Lower leg skin (tissue), 4 donors: Measurements from ENCODE around the gene ROR1. TPM values are rescaled to one million over a fixed set of nuclear protein-coding genes. Genes with fewer than 3 reads are reported as not detected.

Source experiments
- DNase-seq, 2 donors: peaks; one replicate each; pipeline ENCODE4 v3.0.0-alpha.2; 2019; ENCODE audit warnings: low spot score in 2 of 2
- H3K4me3 ChIP-seq: fragments of 200-600 bp; sonication (generic); 2 replicates; pipeline ENCODE4 v1.5.1; 2017; ENCODE audit warnings: mild to moderate bottlenecking, low read depth; ENCODE audit not compliant: poor library complexity, severe bottlenecking
- POLR2A ChIP-seq, 2 donors: fragments of 450-650 bp; IDR thresholded peaks; one replicate each; pipeline ENCODE4 v1.6.1; 2016 to 2017; ENCODE audit warnings: antibody characterized with exemption in 2 of 2, mild to moderate bottlenecking in 1 of 2, moderate library complexity in 1 of 2
- WGBS, 2 donors: methylation state at CpG; one replicate each; pipeline ENCODE4 v1.1.5; 2018; 5-methylcytosine and 5-hydroxymethylcytosine counted together
- intact Hi-C: fragments of 100-400 bp; cut with DNase I; formaldehyde crosslinking; loops from one replicate; pipeline ENCODE4 v1.15.0; 2023; ENCODE audit warnings: low total_unique reads
- total RNA-seq, 4 donors: library from RNA; depleted of rRNA; stranded (reverse); fragments of >200 nt; gene quantifications; one replicate each; pipeline ENCODE4 v1.1.0, GENCODE V29; 2016
- TF ChIP-seq, protein P1 (sequence below), 3 donors: fragments of 450-650 bp; IDR thresholded peaks; one replicate each; pipeline ENCODE4 v1.5.1; 2016; ENCODE audit warnings: antibody characterized with exemption in 3 of 3, mild to moderate bottlenecking in 3 of 3, moderate library complexity in 2 of 3

The ROR1 gene
- total RNA-seq, 4 donors from 2014 or later, result 12.9 to 28.6 (median 22.5) TPM

DNA sequence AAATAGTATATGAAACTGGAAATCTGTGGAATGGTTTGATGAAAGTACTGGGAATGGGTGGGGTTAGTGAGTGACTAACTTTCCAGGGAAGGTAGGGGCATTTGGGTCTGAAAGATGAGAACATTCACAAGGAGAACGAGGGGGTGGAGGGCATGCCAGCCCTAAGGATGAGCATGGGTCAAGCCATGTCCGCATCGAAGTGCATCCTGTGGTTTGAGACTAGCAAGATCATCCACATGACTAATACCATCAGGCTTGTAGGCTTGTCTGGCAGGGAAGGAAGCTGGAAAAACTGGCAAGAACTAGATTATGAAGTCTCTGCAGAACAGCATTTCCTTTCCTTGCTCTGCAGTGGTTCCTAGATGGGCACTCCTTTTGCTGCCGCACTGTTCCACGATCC is 359.2 kb downstream of the ROR1 start:
- H3K4me3 ChIP-seq, result no peak overlapping the region
- intact Hi-C loops, result loop anchor here (10.0 kb wide), 1 partner anchor 438 kb away; no protein-coding TSS in a partner anchor
- TF ChIP-seq POLR2A (IDR thresholded peaks at IDR 0.05), result no peak
- TF ChIP-seq, protein P1, sequence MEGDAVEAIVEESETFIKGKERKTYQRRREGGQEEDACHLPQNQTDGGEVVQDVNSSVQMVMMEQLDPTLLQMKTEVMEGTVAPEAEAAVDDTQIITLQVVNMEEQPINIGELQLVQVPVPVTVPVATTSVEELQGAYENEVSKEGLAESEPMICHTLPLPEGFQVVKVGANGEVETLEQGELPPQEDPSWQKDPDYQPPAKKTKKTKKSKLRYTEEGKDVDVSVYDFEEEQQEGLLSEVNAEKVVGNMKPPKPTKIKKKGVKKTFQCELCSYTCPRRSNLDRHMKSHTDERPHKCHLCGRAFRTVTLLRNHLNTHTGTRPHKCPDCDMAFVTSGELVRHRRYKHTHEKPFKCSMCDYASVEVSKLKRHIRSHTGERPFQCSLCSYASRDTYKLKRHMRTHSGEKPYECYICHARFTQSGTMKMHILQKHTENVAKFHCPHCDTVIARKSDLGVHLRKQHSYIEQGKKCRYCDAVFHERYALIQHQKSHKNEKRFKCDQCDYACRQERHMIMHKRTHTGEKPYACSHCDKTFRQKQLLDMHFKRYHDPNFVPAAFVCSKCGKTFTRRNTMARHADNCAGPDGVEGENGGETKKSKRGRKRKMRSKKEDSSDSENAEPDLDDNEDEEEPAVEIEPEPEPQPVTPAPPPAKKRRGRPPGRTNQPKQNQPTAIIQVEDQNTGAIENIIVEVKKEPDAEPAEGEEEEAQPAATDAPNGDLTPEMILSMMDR (IDR thresholded peaks at IDR 0.05), result no peak
- DNase-seq, result no peak
- WGBS, 2 donors, result 69 to 71% methylated on average over 5 of the region's 5 CpGs

DNA sequence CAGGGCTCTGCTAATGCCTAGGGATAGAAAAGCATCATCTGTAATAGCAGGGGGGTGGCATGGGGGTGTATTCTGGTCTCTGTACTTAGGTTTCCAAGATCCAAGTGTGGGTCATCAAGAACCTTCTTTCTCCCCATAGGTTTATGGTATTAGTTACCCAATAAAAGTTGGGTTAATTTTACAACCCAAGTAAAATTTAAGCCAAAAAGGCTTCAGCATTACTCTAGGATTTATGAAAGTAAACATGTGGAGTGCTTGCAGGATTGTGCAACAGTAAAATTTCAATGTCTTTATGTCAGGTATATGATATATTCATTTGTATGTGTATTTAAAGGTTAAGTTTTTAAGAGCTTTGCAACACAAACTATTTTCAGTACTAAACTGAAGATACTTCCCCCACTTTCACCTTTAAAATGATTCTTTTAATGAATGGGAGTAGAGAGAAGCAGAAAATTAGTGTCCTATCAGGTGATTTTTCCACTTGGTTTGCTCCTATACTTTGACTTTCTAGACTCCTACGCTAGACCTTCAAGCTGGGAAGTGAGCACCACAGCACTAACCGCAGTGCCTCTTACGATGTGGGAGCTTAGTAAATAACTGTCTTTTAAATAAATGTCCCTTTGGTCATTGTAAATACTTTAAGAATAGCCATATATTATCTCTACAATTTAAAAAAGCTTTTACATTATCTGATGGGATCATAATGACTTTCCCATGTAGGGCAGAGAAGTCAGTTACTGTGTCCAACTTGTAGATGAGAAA is 361.8 kb downstream of the ROR1 start:
- WGBS, 2 donors, result 93 to 97% methylated on average over 3 of the region's 3 CpGs
- H3K4me3 ChIP-seq, result no peak overlapping the region
- TF ChIP-seq, protein P1 (IDR thresholded peaks at IDR 0.05), result no peak
- TF ChIP-seq POLR2A (IDR thresholded peaks at IDR 0.05), result no peak
- intact Hi-C loops, result loop anchor here (5.0 to 10.0 kb wide), 3 partner anchors 102 to 441 kb away; partner anchors contain the start of gene ROR1
- no peak for DNase-seq

DNA sequence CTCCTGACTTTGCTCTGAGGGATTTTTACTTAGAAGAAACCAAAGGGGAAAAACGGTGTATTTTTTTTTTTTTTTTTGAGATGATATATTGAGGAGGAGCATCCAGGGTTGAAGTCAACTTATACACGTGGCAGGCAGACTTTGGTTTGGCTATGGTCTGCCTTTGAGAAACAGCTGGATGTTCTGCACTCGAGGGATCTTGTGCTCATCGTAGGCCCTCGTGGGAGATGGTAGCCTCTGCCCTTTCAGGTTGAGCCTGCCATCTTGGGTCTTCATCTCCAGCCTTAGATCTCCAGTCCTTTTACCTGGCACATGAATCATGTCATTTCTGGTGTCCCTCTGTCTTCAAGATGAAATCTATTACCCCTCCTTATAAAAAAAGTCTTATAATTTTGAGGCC is 362.5 kb downstream of the ROR1 start:
- H3K4me3 ChIP-seq, result no peak overlapping the region
- no peak for DNase-seq
- intact Hi-C loops, result loop anchor here (5.0 to 10.0 kb wide), 3 partner anchors 101 to 441 kb away; partner anchors contain the start of gene ROR1
- TF ChIP-seq, protein P1 (IDR thresholded peaks at IDR 0.05), result no peak
- no peak for TF ChIP-seq POLR2A (IDR thresholded peaks at IDR 0.05)
- WGBS, 2 donors, result 76 to 82% methylated on average over 5 of the region's 5 CpGs

DNA sequence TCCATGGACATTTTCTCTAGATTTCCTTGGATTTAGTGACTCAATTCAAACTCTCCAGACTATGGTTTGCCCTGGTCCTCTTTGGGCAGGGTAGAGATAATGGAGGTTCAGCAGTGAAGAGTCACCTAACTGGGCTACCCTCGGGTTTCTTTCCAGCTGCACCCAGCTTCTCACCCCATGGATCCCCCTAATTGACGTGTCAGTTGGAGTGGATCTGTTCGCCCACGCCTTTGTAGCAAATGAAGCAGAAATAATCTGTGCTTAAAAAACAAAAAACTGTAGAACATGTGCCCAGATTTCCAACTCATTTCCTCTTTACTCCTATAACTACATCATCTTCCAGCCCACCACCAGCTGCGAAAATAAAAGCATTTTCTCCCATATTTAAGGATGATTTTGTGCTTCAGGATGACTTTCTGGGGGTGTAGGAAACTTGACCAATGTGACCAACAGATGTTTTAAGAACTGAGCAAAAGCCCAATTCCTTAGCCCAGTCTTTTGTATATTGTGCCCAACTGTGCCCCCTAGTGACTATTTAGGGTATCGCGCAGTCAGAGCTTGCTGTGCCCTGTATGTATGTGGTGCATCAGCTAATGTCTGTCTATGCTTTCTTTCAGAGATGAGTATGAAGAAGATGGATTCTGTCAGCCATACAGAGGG is 363.1 kb downstream of the ROR1 start:
- 33 to 36% methylated on average over 7 of the region's 7 CpGs for WGBS, 2 donors
- TF ChIP-seq POLR2A (IDR thresholded peaks at IDR 0.05), result no peak
- TF ChIP-seq, protein P1 (IDR thresholded peaks at IDR 0.05), result peak in 1 of 3 donors; percentile 86
- H3K4me3 ChIP-seq, result no peak overlapping the region
- peak; percentile 85 to 96 for DNase-seq
- intact Hi-C loops, result loop anchor here (5.0 to 10.0 kb wide), 3 partner anchors 100 to 442 kb away; partner anchors contain the start of gene ROR1

DNA sequence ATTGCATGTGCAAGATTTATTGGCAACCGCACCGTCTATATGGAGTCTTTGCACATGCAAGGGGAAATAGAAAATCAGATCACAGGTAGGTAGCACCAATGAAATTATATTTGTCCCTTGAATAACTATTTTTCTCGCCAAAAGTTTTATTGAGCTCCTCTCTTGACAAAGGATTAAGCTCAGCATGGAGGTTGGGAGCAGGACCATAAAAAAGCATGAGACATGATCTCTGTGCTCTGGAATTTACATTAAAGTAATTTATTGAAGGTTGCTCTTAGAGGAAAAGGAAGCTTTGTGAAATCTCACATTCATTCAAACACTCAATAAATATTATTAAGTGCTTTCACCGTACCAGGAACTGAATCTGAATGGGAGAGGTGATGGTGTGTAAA is 363.6 kb downstream of the ROR1 start:
- intact Hi-C loops, result loop anchor here (5.0 to 10.0 kb wide), 3 partner anchors 100 to 443 kb away; partner anchors contain the start of gene ROR1
- 40 to 46% methylated on average over 4 of the region's 4 CpGs for WGBS, 2 donors
- DNase-seq, result no peak
- H3K4me3 ChIP-seq, result no peak overlapping the region
- TF ChIP-seq POLR2A (IDR thresholded peaks at IDR 0.05), result no peak
- TF ChIP-seq, protein P1 (IDR thresholded peaks at IDR 0.05), result no peak
